ENCODE results near the gene FAM209B.
"Not testable (repeated sequence)": the region's sequence is repeated elsewhere in the genome, so short reads cannot be mapped to it uniquely, and the experiment has no call there.

Gene FAM209B

GRCh38 chr20:56542489-56543030 is 9.5 kb downstream of the FAM209B start:
- Histone ChIP-seq H3K4me1 (ENCODE audit: insufficient read depth, low read length) (no peaks in the 10 kb centered on the region), H3K27me3 (ENCODE audit: control insufficient read depth in 1 of 2, insufficient read depth in 2 of 2, low read length in 2 of 2) (no peaks in the 10 kb centered on the region), H3K36me3 (ENCODE audit: insufficient read depth, low read length) (no peaks in the 10 kb centered on the region), H3K9ac (ENCODE audit: low read length) (no peak overlapping the region), H3K9me3 (ENCODE audit: low read length) (no peaks in the 10 kb centered on the region), H3K27ac (ENCODE audit: low read depth, low read length) (no peak overlapping the region), H3K4me3 (ENCODE audit: low read depth in 1 of 2, low read length in 2 of 2) (no peak overlapping the region)

- H3K27ac ChIP-seq (ENCODE audit: low read depth, low read length), result no peak overlapping the region
- peaks cover 6% of the 10 kb centered on the region for H3K4me1 ChIP-seq (ENCODE audit: insufficient read depth, low read length)
- H3K4me3 ChIP-seq (ENCODE audit: low read depth in 1 of 2, low read length in 2 of 2), result no peak overlapping the region
- no peaks in the 10 kb centered on the region for H3K27me3 ChIP-seq (ENCODE audit: control insufficient read depth in 1 of 2, insufficient read depth in 2 of 2, low read length in 2 of 2)
- H3K9ac ChIP-seq (ENCODE audit: low read length), result no peak overlapping the region
- H3K9me3 ChIP-seq (ENCODE audit: low read length), result no peaks in the 10 kb centered on the region
- H3K36me3 ChIP-seq (ENCODE audit: insufficient read depth, low read length), result no peaks in the 10 kb centered on the region
Observed at GRCh38 chr20:56551571-56551970, 18.5 kb downstream of the FAM209B start.

GRCh38 chr20:56552911-56553629 is 20.0 kb downstream of the FAM209B start:
- Histone ChIP-seq H3K4me1 (ENCODE audit: insufficient read depth, low read length) (peaks cover 6% of the 10 kb centered on the region), H3K36me3 (ENCODE audit: insufficient read depth, low read length) (no peaks in the 10 kb centered on the region), H3K27ac (ENCODE audit: low read depth, low read length) (no peak overlapping the region), H3K9ac (ENCODE audit: low read length) (no peak overlapping the region), H3K4me3 (ENCODE audit: low read depth in 1 of 2, low read length in 2 of 2) (no peak overlapping the region), H3K27me3 (ENCODE audit: control insufficient read depth in 1 of 2, insufficient read depth in 2 of 2, low read length in 2 of 2) (no peaks in the 10 kb centered on the region), H3K9me3 (ENCODE audit: low read length) (no peaks in the 10 kb centered on the region)

DNA sequence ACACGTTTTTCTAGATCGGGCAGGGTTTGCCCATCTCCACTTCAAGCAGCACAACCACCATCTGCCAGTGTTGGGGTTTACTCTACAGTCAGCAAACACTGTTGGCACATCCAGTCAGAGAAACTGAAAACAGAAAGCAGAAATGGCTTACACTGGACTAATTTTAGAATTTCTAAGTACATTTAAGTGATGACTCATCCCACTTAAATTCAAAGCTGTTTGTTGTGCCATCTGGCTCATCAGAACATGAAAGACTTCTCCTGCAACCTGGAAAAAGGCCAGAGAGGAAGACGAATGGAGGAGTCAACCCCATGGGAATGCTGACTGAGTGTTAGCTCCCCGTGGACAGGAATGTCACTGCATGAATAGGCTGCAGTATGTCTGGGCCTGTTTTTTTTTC is 21.8 kb downstream of the FAM209B start:
- H3K9me3 ChIP-seq (ENCODE audit: low read length), result no peaks in the 10 kb centered on the region
- no peak overlapping the region for H3K9ac ChIP-seq (ENCODE audit: low read length)
- no peaks in the 10 kb centered on the region for H3K36me3 ChIP-seq (ENCODE audit: insufficient read depth, low read length)
- no peaks in the 10 kb centered on the region for H3K27me3 ChIP-seq (ENCODE audit: control insufficient read depth in 1 of 2, insufficient read depth in 2 of 2, low read length in 2 of 2)
- H3K27ac ChIP-seq (ENCODE audit: low read depth, low read length), result no peak overlapping the region
- peaks cover 6% of the 10 kb centered on the region for H3K4me1 ChIP-seq (ENCODE audit: insufficient read depth, low read length)
- no peak overlapping the region for H3K4me3 ChIP-seq (ENCODE audit: low read depth in 1 of 2, low read length in 2 of 2)

- Histone ChIP-seq H3K27me3 (ENCODE audit: control insufficient read depth in 1 of 2, insufficient read depth in 2 of 2, low read length in 2 of 2) (no peaks in the 10 kb centered on the region), H3K9ac (ENCODE audit: low read length) (no peak overlapping the region), H3K4me3 (ENCODE audit: low read depth in 1 of 2, low read length in 2 of 2) (no peak overlapping the region), H3K36me3 (ENCODE audit: insufficient read depth, low read length) (no peaks in the 10 kb centered on the region), H3K4me1 (ENCODE audit: insufficient read depth, low read length) (peaks cover 6% of the 10 kb centered on the region), H3K9me3 (ENCODE audit: low read length) (no peaks in the 10 kb centered on the region), H3K27ac (ENCODE audit: low read depth, low read length) (no peak overlapping the region)
Observed at GRCh38 chr20:56558968-56559367, 25.9 kb downstream of the FAM209B start.

- H3K9me3 ChIP-seq (ENCODE audit: low read length); H3K4me1 ChIP-seq (ENCODE audit: insufficient read depth, low read length); H3K9ac ChIP-seq (ENCODE audit: low read length); H3K36me3 ChIP-seq (ENCODE audit: insufficient read depth, low read length); H3K4me3 ChIP-seq (ENCODE audit: low read depth in 1 of 2, low read length in 2 of 2); H3K27ac ChIP-seq (ENCODE audit: low read depth, low read length); H3K27me3 ChIP-seq (ENCODE audit: control insufficient read depth in 1 of 2, insufficient read depth in 2 of 2, low read length in 2 of 2): not testable (repeated sequence)
Observed at GRCh38 chr20:56564526-56564925, 31.5 kb downstream of the FAM209B start.

GRCh38 chr20:56565511-56565910 is 32.5 kb downstream of the FAM209B start:
- Histone ChIP-seq H3K27me3 (ENCODE audit: control insufficient read depth in 1 of 2, insufficient read depth in 2 of 2, low read length in 2 of 2) (no peaks in the 10 kb centered on the region), H3K9me3 (ENCODE audit: low read length) (no peaks in the 10 kb centered on the region), H3K27ac (ENCODE audit: low read depth, low read length) (no peak overlapping the region), H3K9ac (ENCODE audit: low read length) (no peak overlapping the region), H3K4me3 (ENCODE audit: low read depth in 1 of 2, low read length in 2 of 2) (no peak overlapping the region), H3K36me3 (ENCODE audit: insufficient read depth, low read length) (no peaks in the 10 kb centered on the region), H3K4me1 (ENCODE audit: insufficient read depth, low read length) (no peaks in the 10 kb centered on the region)

DNA sequence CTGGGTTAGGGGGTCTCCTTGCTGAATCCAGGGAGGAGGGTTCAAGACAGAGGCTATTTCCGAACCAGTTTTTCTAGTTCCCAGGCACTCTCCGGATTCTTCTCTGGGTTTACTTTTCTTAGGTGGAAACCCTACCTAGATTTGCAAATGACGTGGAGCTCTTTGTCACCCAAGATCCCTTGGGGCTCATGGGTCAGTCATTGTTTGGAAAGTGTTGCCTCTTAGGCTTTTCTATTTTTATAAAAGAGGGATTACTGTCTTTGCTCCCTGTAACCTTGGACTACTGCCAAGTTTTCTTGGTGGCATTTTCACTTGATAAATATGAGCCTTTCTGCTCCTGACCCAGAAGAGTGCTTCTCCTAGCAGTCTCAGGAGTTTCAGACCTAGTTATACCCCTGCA is 33.6 kb downstream of the FAM209B start:
- no peak overlapping the region for H3K9ac ChIP-seq (ENCODE audit: low read length)
- H3K27me3 ChIP-seq (ENCODE audit: control insufficient read depth in 1 of 2, insufficient read depth in 2 of 2, low read length in 2 of 2), result no peaks in the 10 kb centered on the region
- H3K4me1 ChIP-seq (ENCODE audit: insufficient read depth, low read length), result no peaks in the 10 kb centered on the region
- no peak overlapping the region for H3K27ac ChIP-seq (ENCODE audit: low read depth, low read length)
- no peaks in the 10 kb centered on the region for H3K36me3 ChIP-seq (ENCODE audit: insufficient read depth, low read length)
- H3K9me3 ChIP-seq (ENCODE audit: low read length), result no peaks in the 10 kb centered on the region
- H3K4me3 ChIP-seq (ENCODE audit: low read depth in 1 of 2, low read length in 2 of 2), result no peak overlapping the region

GRCh38 chr20:56570832-56571231 is 37.8 kb downstream of the FAM209B start:
- Histone ChIP-seq H3K27me3 (ENCODE audit: control insufficient read depth in 1 of 2, insufficient read depth in 2 of 2, low read length in 2 of 2) (no peaks in the 10 kb centered on the region), H3K4me3 (ENCODE audit: low read depth in 1 of 2, low read length in 2 of 2) (no peak overlapping the region), H3K9ac (ENCODE audit: low read length) (no peak overlapping the region), H3K9me3 (ENCODE audit: low read length) (no peaks in the 10 kb centered on the region), H3K36me3 (ENCODE audit: insufficient read depth, low read length) (no peaks in the 10 kb centered on the region), H3K4me1 (ENCODE audit: insufficient read depth, low read length) (no peaks in the 10 kb centered on the region), H3K27ac (ENCODE audit: low read depth, low read length) (no peak overlapping the region)

DNA sequence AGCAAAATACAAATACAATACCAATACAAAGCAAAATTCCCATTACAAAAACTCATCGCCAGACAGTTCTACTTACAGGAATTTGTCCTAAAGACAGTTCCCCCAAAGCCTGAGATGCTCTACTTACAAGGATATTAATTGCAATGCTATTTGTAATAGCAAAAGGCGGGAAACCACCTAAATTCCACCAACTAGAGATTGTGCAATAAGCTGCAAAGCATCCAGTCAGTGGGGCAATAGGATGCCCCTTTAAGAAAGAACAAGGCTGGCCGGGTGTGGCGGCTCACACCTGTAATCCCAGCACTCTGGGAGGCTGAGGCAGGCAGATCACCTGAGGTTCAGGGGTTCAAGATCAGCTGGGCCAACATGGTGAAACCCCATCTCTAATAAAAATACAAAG is 39.1 kb downstream of the FAM209B start:
- Histone ChIP-seq H3K27ac (ENCODE audit: low read depth, low read length) (no peak overlapping the region), H3K36me3 (ENCODE audit: insufficient read depth, low read length) (no peaks in the 10 kb centered on the region), H3K4me3 (ENCODE audit: low read depth in 1 of 2, low read length in 2 of 2) (no peak overlapping the region), H3K9ac (ENCODE audit: low read length) (no peak overlapping the region), H3K4me1 (ENCODE audit: insufficient read depth, low read length) (no peaks in the 10 kb centered on the region), H3K9me3 (ENCODE audit: low read length) (no peaks in the 10 kb centered on the region), H3K27me3 (ENCODE audit: control insufficient read depth in 1 of 2, insufficient read depth in 2 of 2, low read length in 2 of 2) (no peaks in the 10 kb centered on the region)

DNA sequence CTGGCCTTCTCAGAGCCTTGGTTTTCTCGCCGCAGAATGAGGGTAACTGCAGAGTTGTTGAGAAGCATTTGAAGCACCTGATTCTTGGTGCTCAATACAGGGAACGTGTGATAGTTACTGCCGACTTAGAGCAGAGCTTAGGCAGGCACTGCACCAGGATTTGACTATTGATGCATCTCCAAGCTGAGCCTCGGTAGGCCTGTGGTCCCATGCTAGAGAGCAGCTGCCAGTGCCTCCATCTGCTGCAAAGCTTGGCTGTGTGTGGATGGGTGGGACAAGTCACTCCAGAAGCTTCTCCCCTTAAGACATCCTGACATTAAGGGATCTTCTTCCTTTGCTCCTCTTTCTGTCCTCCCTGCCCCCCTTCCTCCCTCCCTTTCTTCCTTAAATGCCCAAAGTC is 40.9 kb downstream of the FAM209B start:
- Histone ChIP-seq H3K4me1 (ENCODE audit: insufficient read depth, low read length) (no peaks in the 10 kb centered on the region), H3K36me3 (ENCODE audit: insufficient read depth, low read length) (no peaks in the 10 kb centered on the region), H3K27me3 (ENCODE audit: control insufficient read depth in 1 of 2, insufficient read depth in 2 of 2, low read length in 2 of 2) (no peaks in the 10 kb centered on the region)

DNA sequence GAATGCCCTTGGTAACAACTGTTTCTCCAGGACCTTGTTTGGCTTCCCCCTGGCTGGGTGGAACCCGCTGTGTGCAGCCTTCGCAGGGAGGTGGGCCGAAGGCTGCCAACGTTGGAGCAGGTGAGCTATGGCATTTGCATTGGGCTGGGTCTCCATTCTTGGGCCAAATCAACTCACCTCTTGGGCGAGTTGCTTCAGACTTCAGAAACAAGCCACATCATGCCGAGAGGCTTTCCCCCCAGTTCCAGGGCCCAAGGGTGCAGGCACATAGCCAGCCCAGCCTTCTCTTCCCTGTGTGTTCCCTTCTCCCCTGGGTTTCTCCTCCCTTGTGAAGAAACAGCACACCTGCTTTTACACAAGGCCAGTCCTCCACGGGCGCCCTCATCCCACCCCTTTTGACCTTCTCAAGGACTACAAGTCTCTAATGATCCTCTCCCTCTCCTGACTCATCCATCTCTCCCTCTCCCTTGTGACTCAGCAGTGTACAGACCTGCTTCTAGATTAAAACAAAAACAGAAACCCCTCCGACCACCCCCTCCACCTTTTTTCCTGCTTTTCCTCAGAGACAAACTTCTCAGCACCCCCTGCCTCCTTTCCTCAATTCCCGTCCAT is 41.6 kb downstream of the FAM209B start:
- Histone ChIP-seq H3K36me3 (ENCODE audit: insufficient read depth, low read length) (no peaks in the 10 kb centered on the region), H3K4me3 (ENCODE audit: low read depth in 1 of 2, low read length in 2 of 2) (no peak overlapping the region), H3K27ac (ENCODE audit: low read depth, low read length) (no peak overlapping the region), H3K27me3 (ENCODE audit: control insufficient read depth in 1 of 2, insufficient read depth in 2 of 2, low read length in 2 of 2) (no peaks in the 10 kb centered on the region), H3K4me1 (ENCODE audit: insufficient read depth, low read length) (no peaks in the 10 kb centered on the region), H3K9me3 (ENCODE audit: low read length) (no peaks in the 10 kb centered on the region), H3K9ac (ENCODE audit: low read length) (no peak overlapping the region)

More for the DNA sequence above, 40.9 kb downstream of the FAM209B start:
- no peak overlapping the region for H3K27ac ChIP-seq (ENCODE audit: low read depth, low read length)
- H3K9me3 ChIP-seq (ENCODE audit: low read length), result no peaks in the 10 kb centered on the region
- no peak overlapping the region for H3K9ac ChIP-seq (ENCODE audit: low read length)
- no peak overlapping the region for H3K4me3 ChIP-seq (ENCODE audit: low read depth in 1 of 2, low read length in 2 of 2)
